ENCODE measurements around the gene CYSLTR1.
"Not testable (repeated sequence)": the region's sequence is repeated elsewhere in the genome, so short reads cannot be mapped to it uniquely, and the experiment has no call there.

CYSLTR1 gene

DNA sequence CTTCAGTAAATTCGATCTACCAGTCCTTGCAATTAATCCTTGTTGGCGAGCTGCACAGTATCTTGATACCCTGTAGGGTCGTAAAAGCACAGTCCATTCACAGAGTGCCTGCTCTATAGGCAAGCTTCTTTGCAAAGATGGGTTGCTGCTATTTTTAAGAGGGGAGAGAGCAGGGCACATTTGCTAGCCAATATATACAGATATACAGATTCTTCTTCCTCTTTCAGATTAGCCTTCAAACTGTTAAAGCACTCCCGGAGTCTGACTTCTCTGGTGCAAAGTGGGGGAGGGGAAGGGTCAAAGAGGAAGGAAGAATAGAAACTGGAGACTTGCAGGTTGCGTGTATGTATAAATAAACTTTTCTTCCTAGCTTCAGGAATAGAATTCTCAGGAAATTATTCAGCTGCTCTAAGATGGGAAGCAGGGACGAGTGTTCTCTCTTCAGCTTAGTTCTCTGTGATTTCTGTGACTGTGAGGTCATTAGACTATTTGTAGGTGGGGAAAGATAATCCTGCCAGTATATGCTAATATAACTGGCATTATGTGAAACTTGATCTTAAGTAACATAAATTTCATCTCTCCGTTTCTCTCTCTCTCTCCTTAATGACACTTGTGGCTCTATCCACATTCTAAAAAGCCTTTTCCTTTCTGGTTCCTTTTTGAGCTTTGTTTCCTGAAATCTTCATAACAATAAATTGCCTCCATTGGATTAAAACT lies at the start of gene CYSLTR1:
Gene CYSLTR1 (minus strand): TSS at position 242 of the 717 bp plus-strand sequence. CDS start 53,865 bp downstream, outside the sequence.
- no peak for DNase-seq

DNA sequence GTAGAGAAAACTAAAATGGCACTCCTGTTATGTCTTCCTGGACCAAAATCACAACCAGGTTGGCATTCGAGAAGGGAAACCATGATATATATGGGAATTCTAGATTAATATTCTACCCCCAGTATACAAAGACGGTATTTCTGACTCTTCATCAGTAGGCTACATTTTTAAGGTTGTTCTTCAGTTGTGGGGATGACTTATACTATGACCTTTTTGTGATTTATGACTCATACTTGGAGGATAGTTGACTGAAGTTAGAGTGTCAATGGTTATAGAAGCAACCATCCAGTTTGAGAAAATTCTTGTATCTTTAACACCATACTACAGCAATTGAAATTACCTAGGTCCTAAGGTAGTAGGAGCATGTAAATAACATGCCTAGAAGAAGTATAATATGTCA lies 49.8 kb upstream of the CYSLTR1 start:
- DNase-seq, result no peak

DNA sequence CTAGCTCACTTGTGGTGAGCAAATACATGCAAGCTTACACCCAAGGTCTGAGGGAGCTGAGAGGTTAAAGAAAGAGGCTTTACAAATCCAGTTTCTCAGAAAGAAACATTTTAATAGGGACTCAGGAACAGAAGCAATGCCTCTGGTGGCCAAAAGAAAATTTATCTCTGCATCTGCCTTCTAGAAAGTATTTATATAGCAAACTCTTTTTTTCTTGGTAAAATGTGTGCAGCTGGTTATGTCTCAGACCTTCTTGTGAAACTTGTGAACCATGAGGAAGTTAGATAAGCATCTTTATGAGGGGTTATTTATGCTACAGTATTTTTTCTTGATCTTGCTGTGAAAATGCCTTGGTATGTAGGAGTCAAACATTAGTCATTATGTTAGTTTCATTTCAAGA lies 48.5 kb upstream of the CYSLTR1 start:
- DNase-seq, result no peak

DNA sequence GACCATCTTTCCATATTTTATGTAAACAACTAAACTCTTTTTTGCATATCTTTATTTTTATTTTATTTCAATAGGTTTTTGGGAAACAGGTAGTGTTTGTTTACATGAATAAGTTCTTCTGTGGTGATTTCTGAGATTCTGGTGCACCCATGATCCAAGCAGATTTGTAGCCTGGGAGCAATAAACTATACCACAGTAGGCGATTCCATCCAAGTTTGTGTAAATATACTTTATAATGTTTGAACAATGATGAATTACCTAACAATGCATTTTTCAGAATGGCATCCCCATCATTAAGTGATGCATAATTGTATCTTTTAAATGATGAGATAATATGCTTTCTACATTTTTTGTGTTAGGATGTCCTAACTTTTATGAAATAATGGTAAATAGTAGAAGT lies 39.2 kb upstream of the CYSLTR1 start:
- no peak for DNase-seq

DNA sequence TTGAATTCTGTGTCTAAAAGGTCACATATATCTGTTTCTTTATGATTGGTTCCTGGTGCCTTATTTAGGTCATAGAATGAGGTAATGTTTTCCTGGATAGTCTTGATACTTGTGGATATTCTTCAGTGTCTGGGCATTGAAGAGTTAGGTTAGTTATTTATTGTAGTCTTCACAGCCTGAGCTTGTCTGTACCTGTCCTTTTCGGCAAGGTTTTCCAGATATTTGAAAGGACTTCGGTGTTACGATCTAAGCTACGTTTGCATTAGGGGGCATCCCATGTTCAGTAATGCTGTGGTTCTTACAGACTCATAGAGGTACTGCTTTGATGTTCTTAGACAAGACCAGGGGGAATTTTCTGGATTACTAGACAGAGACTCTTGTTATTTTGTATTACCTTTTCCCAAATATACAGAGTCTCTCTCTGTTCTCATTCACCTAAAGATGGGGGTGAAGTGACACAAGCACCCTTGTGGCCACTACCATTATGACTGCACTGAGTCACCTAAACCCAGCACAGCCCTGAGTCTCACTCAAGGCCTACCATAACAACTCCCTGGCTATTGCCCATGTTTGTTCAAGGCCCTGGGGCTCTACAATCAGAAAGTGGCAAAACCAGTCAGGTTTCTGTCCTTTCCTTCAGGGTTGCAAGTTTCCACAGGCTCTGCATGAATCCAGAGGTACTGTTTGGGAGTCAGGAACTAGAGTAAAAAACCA lies 30.1 kb upstream of the CYSLTR1 start:
- DNase-seq, result no peak

DNA sequence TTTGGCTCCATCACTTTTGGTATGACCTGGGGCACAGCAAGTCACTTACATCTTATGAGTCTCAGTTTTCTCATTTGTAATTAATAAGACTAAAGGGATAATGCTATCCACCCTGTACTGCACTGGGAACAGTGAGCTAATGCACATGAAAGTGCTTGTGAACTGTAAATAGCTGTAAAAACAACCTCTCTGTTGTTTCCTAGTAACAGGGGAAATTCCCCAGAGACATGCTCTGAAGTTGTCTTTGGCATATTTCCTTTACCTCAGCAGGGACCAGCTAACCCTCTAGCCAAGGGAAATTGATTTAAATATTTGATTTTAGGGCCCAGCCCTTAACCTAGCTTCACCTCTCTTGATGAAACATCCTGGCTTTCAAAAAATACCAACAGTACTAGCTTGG lies 6.1 kb upstream of the CYSLTR1 start:
- no peak for DNase-seq

GRCh38 chrX:78331708-78332107 lies 4.3 kb upstream of the CYSLTR1 start:
- DNase-seq, result no peak

- DNase-seq, result no peak
Measured at GRCh38 chrX:78330540-78330939, 3.1 kb upstream of the CYSLTR1 start.

DNA sequence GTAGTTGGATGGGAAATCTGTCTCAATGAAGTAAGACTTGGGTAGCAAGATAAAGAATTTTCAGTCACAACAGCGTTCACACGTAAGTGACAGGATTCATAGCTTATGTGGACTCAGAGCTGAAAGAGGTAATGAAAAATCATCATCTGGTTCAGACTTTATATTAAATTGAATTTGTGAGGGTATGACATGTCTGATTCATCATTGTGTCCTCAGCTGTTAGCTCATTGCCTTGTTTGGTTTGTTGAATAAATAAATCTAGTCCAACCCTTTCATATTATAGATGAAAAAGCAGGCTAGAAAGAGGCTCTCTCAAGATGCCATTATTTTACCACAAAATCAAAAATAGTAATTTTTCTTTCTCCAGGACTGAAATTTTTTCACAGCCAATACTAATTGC lies 2.7 kb upstream of the CYSLTR1 start:
- DNase-seq, result no peak

- no peak for DNase-seq
Measured at GRCh38 chrX:78329486-78329885, 2.1 kb upstream of the CYSLTR1 start.

DNA sequence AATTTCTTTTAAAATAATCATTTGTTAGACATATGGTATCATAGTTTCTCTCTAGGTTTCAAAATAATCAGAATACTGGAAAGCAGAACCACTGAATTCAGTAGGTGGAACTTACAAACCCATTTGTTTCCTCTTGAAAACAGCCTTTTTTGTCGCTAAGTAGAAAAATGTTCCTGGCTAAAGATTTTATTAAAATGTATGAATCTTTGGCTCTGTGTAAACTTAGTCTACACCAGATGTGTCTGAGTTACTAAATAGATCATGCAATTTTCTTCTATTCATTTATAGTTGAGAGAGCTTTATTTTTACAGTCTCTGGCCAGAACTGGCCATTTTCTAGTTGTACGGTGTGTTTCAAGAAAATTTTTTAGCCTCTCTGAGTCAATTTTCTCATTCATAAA lies 1.0 kb downstream of the CYSLTR1 start:
- no peak for DNase-seq

DNA sequence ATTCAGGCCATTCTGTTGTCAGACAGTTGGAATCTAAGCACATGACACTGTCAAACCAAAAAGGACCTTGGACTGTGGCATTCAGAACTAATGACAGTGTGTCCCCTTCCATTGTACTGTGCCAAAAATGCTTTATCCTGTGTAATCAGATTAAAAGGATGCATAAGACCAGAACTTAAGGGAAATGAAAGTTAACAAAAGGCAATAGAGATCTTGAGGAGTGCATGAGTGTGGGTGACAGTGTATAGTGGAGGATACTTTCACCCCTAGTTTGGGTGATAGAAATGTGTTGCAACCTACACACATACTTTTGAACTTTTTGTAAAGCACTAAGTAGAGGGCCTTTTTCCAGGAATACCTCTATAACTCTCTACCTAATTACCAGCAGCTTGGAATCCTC lies 4.5 kb downstream of the CYSLTR1 start:
- no peak for DNase-seq

GRCh38 chrX:78321809-78322208 lies 5.6 kb downstream of the CYSLTR1 start:
- DNase-seq, result no peak

- DNase-seq, result no peak
Measured at GRCh38 chrX:78316265-78316664, 11.1 kb downstream of the CYSLTR1 start.

DNA sequence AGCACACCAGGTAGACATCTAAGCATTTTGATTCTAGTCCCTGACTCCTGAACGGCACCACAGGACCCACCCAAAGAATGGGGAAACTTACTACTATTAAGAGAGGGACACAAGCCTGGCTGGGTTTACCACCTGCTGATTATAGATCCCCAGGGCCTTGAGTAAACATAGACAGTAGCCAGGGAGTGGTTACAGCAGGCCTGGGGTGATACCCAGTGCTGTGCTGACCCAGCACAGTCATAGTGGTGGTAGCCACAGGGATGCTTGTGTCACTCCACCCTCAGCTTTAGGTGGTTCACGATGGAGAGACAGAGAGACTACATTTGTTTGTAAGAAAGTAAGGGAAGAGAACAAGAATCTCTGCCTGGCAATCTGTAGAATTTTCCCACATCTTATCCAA lies 11.7 kb downstream of the CYSLTR1 start:
- no peak for DNase-seq

DNA sequence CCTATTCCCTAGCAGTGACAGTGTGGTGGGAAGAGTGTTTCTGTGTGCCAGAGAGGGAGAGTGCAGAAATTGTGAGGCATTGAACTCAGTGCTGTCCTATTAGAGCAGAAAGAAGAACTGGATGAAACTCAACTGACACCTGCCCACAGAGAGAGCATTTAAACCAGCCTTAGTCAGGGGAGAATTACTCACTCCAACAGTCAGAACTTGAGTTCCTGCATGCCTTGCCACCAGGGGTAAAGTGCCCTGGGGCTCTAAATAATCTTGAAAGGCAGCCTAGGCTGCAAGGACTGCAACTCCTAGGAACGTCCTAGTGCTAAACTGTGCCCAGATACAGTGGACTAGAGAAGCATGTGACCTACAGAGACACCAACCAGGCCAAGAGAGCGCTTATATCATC lies 12.8 kb downstream of the CYSLTR1 start:
- no peak for DNase-seq

- no peak for DNase-seq
Measured at GRCh38 chrX:78313526-78313925, 13.9 kb downstream of the CYSLTR1 start.

DNA sequence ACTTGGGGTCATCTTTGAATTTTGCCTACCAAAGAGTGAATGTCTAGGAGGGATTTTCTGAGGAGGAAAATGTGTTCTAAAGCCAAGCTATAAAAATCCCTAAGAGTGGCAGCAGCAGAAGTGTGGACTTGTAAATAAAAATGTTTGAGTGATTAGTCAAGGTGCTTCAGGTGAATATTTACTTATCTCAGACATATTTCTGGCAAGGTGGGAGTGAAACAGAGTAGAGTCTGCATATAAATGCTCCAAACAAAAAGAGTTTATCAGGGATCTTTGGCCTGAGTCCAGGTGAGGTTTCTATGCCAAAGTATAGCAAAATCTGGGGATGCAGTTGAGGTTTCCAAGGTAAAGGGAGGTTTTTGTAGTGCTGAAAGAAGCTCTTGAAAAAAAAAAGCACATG lies 19.7 kb downstream of the CYSLTR1 start:
- DNase-seq, result no peak

DNA sequence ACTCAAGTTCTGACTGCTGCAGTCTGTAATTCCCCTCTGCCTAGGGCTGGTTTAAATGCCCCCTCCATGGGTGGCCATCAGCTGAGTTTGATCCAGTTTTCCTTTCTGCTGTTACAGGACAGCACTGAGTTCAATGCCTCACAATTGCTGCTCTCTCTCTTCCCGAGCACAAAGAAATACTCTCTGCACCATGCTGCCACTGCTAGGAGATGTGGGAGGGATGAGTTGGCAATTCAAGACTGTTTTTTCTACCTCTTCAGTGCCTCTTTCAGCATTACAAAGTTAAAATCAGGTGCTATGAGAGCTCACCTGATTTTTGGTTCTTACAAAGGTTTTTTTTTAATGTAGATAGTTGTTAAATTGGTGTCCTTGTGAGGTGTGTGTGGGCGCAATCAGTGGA lies 24.3 kb downstream of the CYSLTR1 start:
- DNase-seq, result no peak

- DNase-seq, result not testable (repeated sequence)
Measured at GRCh38 chrX:78300933-78301332, 26.5 kb downstream of the CYSLTR1 start.

GRCh38 chrX:78283511-78283910 lies 43.9 kb downstream of the CYSLTR1 start:
- no peak for DNase-seq

DNA sequence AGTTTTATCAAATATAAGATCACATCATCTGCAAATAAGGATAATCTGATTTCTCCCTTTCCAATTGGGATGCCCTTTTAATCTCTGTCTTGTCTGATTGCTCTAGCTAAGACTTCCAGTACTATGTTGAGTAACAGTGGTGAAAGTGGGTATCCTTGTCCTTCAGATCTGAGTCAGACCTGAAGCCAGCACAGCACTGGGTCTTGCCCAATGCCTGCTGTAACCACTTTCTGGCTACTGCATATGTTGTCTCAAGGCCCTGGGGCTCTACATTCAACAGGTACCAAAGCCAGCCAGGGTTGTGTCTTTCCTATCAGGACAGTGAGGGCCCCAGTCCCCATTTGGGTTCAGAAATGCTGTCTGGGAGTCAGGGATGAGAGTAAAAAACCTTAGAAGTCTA lies 90.3 kb downstream of the CYSLTR1 start:
- DNase-seq, result no peak

- not testable (repeated sequence) for DNase-seq
Measured at GRCh38 chrX:78226047-78226446, 101.4 kb downstream of the CYSLTR1 start.
